HFFc6 (cell line): ENCODE data around the gene ACER2. TPM values are rescaled to one million over a fixed set of nuclear protein-coding genes. Genes with fewer than 3 reads are reported as not detected.
"Not testable (repeated sequence)": the region's sequence is repeated elsewhere in the genome, so short reads cannot be mapped to it uniquely, and the experiment has no call there.

Experiments
- DNase-seq: peaks from one replicate; pipeline ENCODE4 v3.0.0-alpha.2; 2018
- H3K27ac Mint-ChIP-seq: 2 replicates; pipeline ENCODE4 v1.8.0; 2020; ENCODE audit warnings: mild to moderate bottlenecking, mixed read lengths
- H3K27me3 Mint-ChIP-seq: 2 replicates; pipeline ENCODE4 v1.8.0; 2021; ENCODE audit warnings: mild to moderate bottlenecking, moderate library complexity, mixed read lengths; ENCODE audit not compliant: insufficient read depth
- H3K36me3 Mint-ChIP-seq: 2 replicates; pipeline ENCODE4 v1.8.0; 2021; ENCODE audit warnings: low read depth, mixed read lengths
- H3K4me1 Mint-ChIP-seq: 2 replicates; pipeline ENCODE4 v1.8.0; 2020; ENCODE audit warnings: low read depth, mixed read lengths
- H3K4me3 Mint-ChIP-seq: 2 replicates; pipeline ENCODE4 v1.8.0; 2020; ENCODE audit warnings: mild to moderate bottlenecking, moderate library complexity, mixed read lengths
- H3K9me3 Mint-ChIP-seq: 2 replicates; pipeline ENCODE4 v1.8.0; 2020; ENCODE audit warnings: mild to moderate bottlenecking, mixed read lengths
- CTCF ChIP-seq: fragments of 200-600 bp; sonication (generic); IDR thresholded peaks from 2 replicates; pipeline ENCODE4 v1.5.0; 2021; ENCODE audit warnings: antibody characterized with exemption, mild to moderate bottlenecking
- total RNA-seq, 6 experiments: library from RNA; stranded (reverse); fragmentation: NEBNext Ultra II Directional; extraction: Animal tissue kit (Norgen Biotek cat#: 25700); gene quantifications; 2 replicates in 1 of 6; 3 replicates in 5 of 6; pipeline ENCODE4 v1.2.3, GENCODE V29; 2021

ACER2 gene
- total RNA-seq, 6 experiments from 2014 or later = 1.2 to 1.9 (median 1.6) TPM

- no peaks in the 10 kb centered on the region for H3K36me3 Mint-ChIP-seq
- H3K9me3 Mint-ChIP-seq = no peaks in the 10 kb centered on the region
- no peak overlapping the region for H3K27ac Mint-ChIP-seq
- H3K27me3 Mint-ChIP-seq = no peaks in the 10 kb centered on the region
- no peak for DNase-seq
- H3K4me3 Mint-ChIP-seq = no peak overlapping the region
- peaks cover 6% of the 10 kb centered on the region for H3K4me1 Mint-ChIP-seq
- TF ChIP-seq CTCF = no peak
These were observed 23.7 kb downstream of the ACER2 start for GRCh38 chr9:19432473-19432872.

GRCh38 chr9:19433729-19434128, 24.9 kb downstream of the ACER2 start:
- H3K27ac Mint-ChIP-seq, DNase-seq, H3K27me3 Mint-ChIP-seq, H3K9me3 Mint-ChIP-seq, H3K4me1 Mint-ChIP-seq, H3K36me3 Mint-ChIP-seq, H3K4me3 Mint-ChIP-seq: not testable (repeated sequence)

GRCh38 chr9:19440376-19440775, 31.6 kb downstream of the ACER2 start:
- no peaks in the 10 kb centered on the region for H3K36me3 Mint-ChIP-seq
- H3K4me3 Mint-ChIP-seq = no peak overlapping the region
- no peaks in the 10 kb centered on the region for H3K9me3 Mint-ChIP-seq
- H3K27me3 Mint-ChIP-seq = no peaks in the 10 kb centered on the region
- peaks cover 2% of the 10 kb centered on the region; the same call in 1 of the 2 replicates for H3K4me1 Mint-ChIP-seq
- TF ChIP-seq CTCF = no peak
- no peak for DNase-seq
- H3K27ac Mint-ChIP-seq = no peak overlapping the region

GRCh38 chr9:19440823-19441580, 32.2 kb downstream of the ACER2 start:
- TF ChIP-seq CTCF = no peak
- Mint-ChIP-seq H3K27ac (no peak overlapping the region), H3K27me3 (no peaks in the 10 kb centered on the region), H3K36me3 (no peaks in the 10 kb centered on the region), H3K4me1 (peaks cover 5% of the 10 kb centered on the region; the same call in 1 of the 2 replicates), H3K4me3 (no peak overlapping the region), H3K9me3 (no peaks in the 10 kb centered on the region)
- no peak for DNase-seq

- H3K4me3 Mint-ChIP-seq = no peak overlapping the region
- no peak for TF ChIP-seq CTCF
- DNase-seq = no peak
- no peaks in the 10 kb centered on the region for H3K9me3 Mint-ChIP-seq
- no peaks in the 10 kb centered on the region for H3K36me3 Mint-ChIP-seq
- no peaks in the 10 kb centered on the region for H3K27me3 Mint-ChIP-seq
- no peak overlapping the region for H3K27ac Mint-ChIP-seq
- H3K4me1 Mint-ChIP-seq = peaks cover 5% of the 10 kb centered on the region; the same call in 1 of the 2 replicates
These were observed 32.9 kb downstream of the ACER2 start for GRCh38 chr9:19441730-19442129.

- peaks cover 5% of the 10 kb centered on the region; the same call in 1 of the 2 replicates for H3K4me1 Mint-ChIP-seq
- no peaks in the 10 kb centered on the region for H3K36me3 Mint-ChIP-seq
- no peak overlapping the region for H3K4me3 Mint-ChIP-seq
- no peak overlapping the region for H3K27ac Mint-ChIP-seq
- H3K27me3 Mint-ChIP-seq = no peaks in the 10 kb centered on the region
- DNase-seq = no peak
- no peaks in the 10 kb centered on the region for H3K9me3 Mint-ChIP-seq
- TF ChIP-seq CTCF = no peak
These were observed 33.4 kb downstream of the ACER2 start for GRCh38 chr9:19442240-19442639.
